PC-3 (cell line): ENCODE results near the gene ABCD3. TPM values are rescaled to one million over a fixed set of nuclear protein-coding genes. Genes with fewer than 3 reads are reported as not detected.

ENCODE experiments used
- ATAC-seq: fragments of 200-7000 bp; cut with Tn5 transposase; 2 replicates; pipeline ENCODE4 v1.9.1; 2020; ENCODE audit warnings: mild to moderate bottlenecking, moderate library complexity
- BruUV-seq: library from RNA; stranded (reverse); fragments of 400-500 nt; replicated peaks from 2 replicates; lab custom pipeline; 2021; lab: Mats Ljungman, UMichigan
- CTCF ChIA-PET: fragments of 300-600 bp; sonication (Branson Sonifier 250); formaldehyde crosslinking; loops from one replicate; lab custom pipeline; 2022; ENCODE audit warnings: antibody characterized with exemption; lab: Charles Lee
- POLR2A ChIA-PET: fragments of 300-600 bp; sonication (Branson Sonifier 250); formaldehyde crosslinking; loops from one replicate; lab custom pipeline; 2022; ENCODE audit warnings: antibody characterized with exemption; ENCODE audit not compliant: unreplicated experiment; lab: Charles Lee
- DNase-seq: peaks from one replicate; pipeline ENCODE4 v3.0.0-alpha.2; 2015
- H2AFZ ChIP-seq: fragments of 300-600 bp; sonication (generic); 2 replicates; pipeline ENCODE4 v1.6.0; 2016; ENCODE audit warnings: antibody characterized with exemption, low read length
- H3F3A ChIP-seq: fragments of 300-600 bp; sonication (generic); one replicate; pipeline ENCODE4 v1.6.0; 2017; ENCODE audit warnings: antibody characterized with exemption, low read length, control low read depth, mild to moderate bottlenecking; ENCODE audit not compliant: unreplicated experiment
- H3K27ac ChIP-seq: fragments of 300-600 bp; sonication (generic); 2 replicates; pipeline ENCODE4 v1.5.1; 2016; ENCODE audit warnings: mild to moderate bottlenecking, low read length
- H3K27me3 ChIP-seq: fragments of 300-600 bp; sonication (generic); 2 replicates; pipeline ENCODE4 v1.6.1; 2016; ENCODE audit warnings: low read length, mixed read lengths
- H3K36me3 ChIP-seq: fragments of 300-600 bp; sonication (generic); 2 replicates; pipeline ENCODE4 v1.6.1; 2016; ENCODE audit warnings: low read depth, mixed run types, low read length, mixed read lengths
- H3K4me1 ChIP-seq: fragments of 300-600 bp; sonication (generic); 2 replicates; pipeline ENCODE4 v1.5.1; 2016; ENCODE audit warnings: low read length; ENCODE audit not compliant: insufficient read depth
- H3K4me2 ChIP-seq: fragments of 300-600 bp; sonication (generic); 2 replicates; pipeline ENCODE4 v1.6.0; 2016; ENCODE audit warnings: low read length
- H3K4me3 ChIP-seq: fragments of 300-600 bp; sonication (generic); 2 replicates; pipeline ENCODE4 v1.5.1; 2016; ENCODE audit warnings: mild to moderate bottlenecking, low read length, mixed read lengths
- H3K79me2 ChIP-seq: fragments of 300-600 bp; sonication (generic); 2 replicates; pipeline ENCODE4 v1.6.1; 2017; ENCODE audit warnings: low read length, mixed read lengths
- H3K9ac ChIP-seq: fragments of 300-600 bp; sonication (generic); 2 replicates; pipeline ENCODE4 v1.6.0; 2016; ENCODE audit warnings: mild to moderate bottlenecking, low read length
- H3K9me2 ChIP-seq: fragments of 300-600 bp; sonication (generic); replicated peaks from 2 replicates; pipeline ENCODE4 v1.6.1; 2016; ENCODE audit warnings: mixed run types, low read length, mixed read lengths
- H3K9me3 ChIP-seq: fragments of 300-600 bp; sonication (generic); 2 replicates; pipeline ENCODE4 v1.6.1; 2016; ENCODE audit warnings: low read length, mixed read lengths
- H4K20me1 ChIP-seq: fragments of 300-600 bp; sonication (generic); 2 replicates; pipeline ENCODE4 v1.6.1; 2016; ENCODE audit warnings: low read length, mixed read lengths
- EZH2 ChIP-seq: fragments of 300-600 bp; sonication (generic); IDR thresholded peaks from one replicate; pipeline ENCODE4 v1.6.1; 2017; ENCODE audit warnings: antibody characterized with exemption, mild to moderate bottlenecking, low read length; ENCODE audit not compliant: unreplicated experiment
- EZH2phosphoT487 ChIP-seq: fragments of 300-600 bp; sonication (generic); IDR thresholded peaks from 2 replicates; pipeline ENCODE4 v1.6.1; 2018; ENCODE audit warnings: mild to moderate bottlenecking, antibody characterized with exemption, low read length, borderline replicate concordance
- intact Hi-C: fragments of 100-400 bp; cut with micrococcal nuclease; formaldehyde crosslinking; loops from 2 replicates; pipeline ENCODE4 v1.9.0; 2023
- total RNA-seq: library from RNA; depleted of rRNA; stranded (reverse); fragments of >200 nt; gene quantifications from 2 replicates; pipeline ENCODE4 v1.2.3, GENCODE V29; 2014
- TF ChIP-seq, protein P1 (sequence below): fragments of 300-600 bp; sonication (generic); conservative IDR thresholded peaks from 2 replicates; pipeline ENCODE4 v1.5.1; 2017; ENCODE audit warnings: antibody characterized with exemption, low read depth, mild to moderate bottlenecking, low read length

The ABCD3 gene
- total RNA-seq, 1 experiment from 2014 or later = 36.3 TPM

DNA sequence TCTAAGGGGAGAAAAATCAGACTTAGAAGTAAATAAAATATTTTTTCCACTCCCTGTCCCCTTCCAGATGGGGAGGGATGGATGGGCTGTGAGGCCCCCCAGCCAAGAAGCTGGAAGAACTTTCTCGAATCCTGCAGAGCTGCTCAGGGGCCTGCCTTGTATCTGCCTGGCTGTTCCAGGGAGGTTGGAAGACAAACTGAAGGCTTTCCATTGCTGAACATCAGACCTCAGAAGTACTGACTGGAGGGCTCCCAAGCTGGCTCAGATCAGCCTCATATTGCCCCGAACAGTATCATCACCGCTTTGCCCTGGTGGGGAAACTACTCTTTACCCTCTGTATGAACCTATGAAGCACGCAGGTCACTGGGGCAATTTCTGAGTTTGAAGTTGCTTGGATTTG is 135.7 kb downstream of the ABCD3 start:
- H3K4me3 ChIP-seq = no peak overlapping the region
- H3K27ac ChIP-seq = no peak overlapping the region
- ChIA-PET POLR2A (no interaction called here), CTCF (no interaction called here)
- no peaks in the 10 kb centered on the region for H3F3A ChIP-seq
- BruUV-seq = no TSS peak
- no peak overlapping the region for H2AFZ ChIP-seq
- H3K9me2 ChIP-seq = no peaks in the 10 kb centered on the region
- H3K79me2 ChIP-seq = no peaks in the 10 kb centered on the region
- no peak overlapping the region for H3K9ac ChIP-seq
- H4K20me1 ChIP-seq = no peaks in the 10 kb centered on the region
- no peaks in the 10 kb centered on the region for H3K27me3 ChIP-seq
- ATAC-seq (no peak), DNase-seq (no peak)
- TF ChIP-seq EZH2 = no peak
- TF ChIP-seq, protein P1, sequence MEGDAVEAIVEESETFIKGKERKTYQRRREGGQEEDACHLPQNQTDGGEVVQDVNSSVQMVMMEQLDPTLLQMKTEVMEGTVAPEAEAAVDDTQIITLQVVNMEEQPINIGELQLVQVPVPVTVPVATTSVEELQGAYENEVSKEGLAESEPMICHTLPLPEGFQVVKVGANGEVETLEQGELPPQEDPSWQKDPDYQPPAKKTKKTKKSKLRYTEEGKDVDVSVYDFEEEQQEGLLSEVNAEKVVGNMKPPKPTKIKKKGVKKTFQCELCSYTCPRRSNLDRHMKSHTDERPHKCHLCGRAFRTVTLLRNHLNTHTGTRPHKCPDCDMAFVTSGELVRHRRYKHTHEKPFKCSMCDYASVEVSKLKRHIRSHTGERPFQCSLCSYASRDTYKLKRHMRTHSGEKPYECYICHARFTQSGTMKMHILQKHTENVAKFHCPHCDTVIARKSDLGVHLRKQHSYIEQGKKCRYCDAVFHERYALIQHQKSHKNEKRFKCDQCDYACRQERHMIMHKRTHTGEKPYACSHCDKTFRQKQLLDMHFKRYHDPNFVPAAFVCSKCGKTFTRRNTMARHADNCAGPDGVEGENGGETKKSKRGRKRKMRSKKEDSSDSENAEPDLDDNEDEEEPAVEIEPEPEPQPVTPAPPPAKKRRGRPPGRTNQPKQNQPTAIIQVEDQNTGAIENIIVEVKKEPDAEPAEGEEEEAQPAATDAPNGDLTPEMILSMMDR = no peak
- no peak for TF ChIP-seq EZH2phosphoT487
- intact Hi-C loops = no loop called here
- H3K4me1 ChIP-seq = peaks cover 24% of the 10 kb centered on the region
- H3K36me3 ChIP-seq = no peaks in the 10 kb centered on the region
- no peaks in the 10 kb centered on the region for H3K9me3 ChIP-seq
- H3K4me2 ChIP-seq = no peak overlapping the region

- Histone ChIP-seq H3K4me1 (peaks cover 24% of the 10 kb centered on the region), H3K27me3 (no peaks in the 10 kb centered on the region), H3K9me3 (no peaks in the 10 kb centered on the region), H3K79me2 (no peaks in the 10 kb centered on the region), H3F3A (no peaks in the 10 kb centered on the region), H3K4me3 (no peak overlapping the region), H3K4me2 (no peak overlapping the region), H4K20me1 (no peaks in the 10 kb centered on the region), H3K36me3 (no peaks in the 10 kb centered on the region), H3K9me2 (no peaks in the 10 kb centered on the region), H2AFZ (no peak overlapping the region), H3K27ac (no peak overlapping the region), H3K9ac (no peak overlapping the region)
- intact Hi-C loops = no loop called here
- TF ChIP-seq EZH2 = no peak
- no peak for TF ChIP-seq EZH2phosphoT487
- TF ChIP-seq, protein P1 = no peak
- ATAC-seq (no peak), DNase-seq (no peak)
- ChIA-PET CTCF (no interaction called here), POLR2A (no interaction called here)
- BruUV-seq = no TSS peak
Measured at GRCh38 chr1:94554580-94554979, 136.4 kb downstream of the ABCD3 start.

- Histone ChIP-seq H3K4me1 (peaks cover 24% of the 10 kb centered on the region), H4K20me1 (no peaks in the 10 kb centered on the region), H3K9me2 (no peaks in the 10 kb centered on the region), H3K36me3 (no peaks in the 10 kb centered on the region), H3F3A (no peaks in the 10 kb centered on the region), H2AFZ (no peak overlapping the region), H3K27me3 (no peaks in the 10 kb centered on the region), H3K4me2 (no peak overlapping the region), H3K4me3 (no peak overlapping the region), H3K27ac (no peak overlapping the region), H3K9me3 (no peaks in the 10 kb centered on the region), H3K79me2 (no peaks in the 10 kb centered on the region), H3K9ac (no peak overlapping the region)
- no peak for TF ChIP-seq EZH2
- TF ChIP-seq EZH2phosphoT487 = no peak
- TF ChIP-seq, protein P1 = no peak
- POLR2A ChIA-PET = no interaction called here
- CTCF ChIA-PET = no interaction called here
- intact Hi-C loops = no loop called here
- BruUV-seq = no TSS peak
- DNase-seq = no peak
- ATAC-seq = no peak
Measured at GRCh38 chr1:94555091-94555490, 136.9 kb downstream of the ABCD3 start.
